ENCODE results near the gene SEC61B.

DNA sequence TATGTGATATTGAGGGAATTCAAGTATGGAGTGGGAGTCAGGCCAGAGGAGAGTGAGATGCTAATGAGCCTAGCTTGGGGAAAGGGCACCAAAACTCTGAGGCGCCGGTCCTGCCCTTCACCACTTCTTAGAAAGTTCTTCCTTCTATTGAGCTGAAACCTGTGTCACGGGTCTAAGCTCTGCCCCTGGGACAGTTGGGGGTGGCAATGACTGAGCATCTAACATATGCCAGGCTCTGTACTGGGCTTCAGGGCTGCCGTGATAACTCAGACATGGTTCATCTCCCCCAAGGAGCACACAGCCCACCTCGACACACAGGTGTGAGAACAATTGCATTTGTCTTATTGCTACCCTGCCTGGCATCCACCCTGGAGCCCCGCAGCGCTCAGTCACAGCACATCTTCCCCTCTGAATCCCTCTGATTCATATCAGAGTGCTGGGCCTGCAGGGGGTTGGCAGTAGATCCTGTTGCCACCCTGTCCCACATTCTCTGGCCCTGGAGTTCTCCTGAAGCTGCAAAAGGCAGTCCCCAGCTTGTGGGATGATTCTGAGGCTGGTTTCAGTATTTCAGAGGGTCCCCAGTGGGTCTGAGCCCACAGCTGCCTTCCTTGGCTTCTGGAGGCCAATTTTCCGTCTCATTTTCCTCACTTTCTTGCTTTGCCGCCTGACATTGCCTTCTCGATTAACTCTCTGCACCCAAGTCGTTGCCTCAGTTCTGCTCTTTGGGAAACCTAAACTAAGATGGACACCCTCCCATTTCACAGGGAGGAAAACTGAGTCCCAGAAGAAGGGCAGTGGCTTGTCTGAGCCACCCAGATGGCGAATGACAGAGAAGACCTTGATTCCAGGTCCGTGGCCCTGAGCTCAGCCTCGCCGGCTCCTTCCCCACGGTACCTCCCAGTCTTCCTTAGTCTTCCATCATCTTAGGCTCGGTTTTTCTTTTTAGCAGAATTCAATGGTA, 42.9 kb upstream of the SEC61B start:
- TF ChIP-seq, protein P1, sequence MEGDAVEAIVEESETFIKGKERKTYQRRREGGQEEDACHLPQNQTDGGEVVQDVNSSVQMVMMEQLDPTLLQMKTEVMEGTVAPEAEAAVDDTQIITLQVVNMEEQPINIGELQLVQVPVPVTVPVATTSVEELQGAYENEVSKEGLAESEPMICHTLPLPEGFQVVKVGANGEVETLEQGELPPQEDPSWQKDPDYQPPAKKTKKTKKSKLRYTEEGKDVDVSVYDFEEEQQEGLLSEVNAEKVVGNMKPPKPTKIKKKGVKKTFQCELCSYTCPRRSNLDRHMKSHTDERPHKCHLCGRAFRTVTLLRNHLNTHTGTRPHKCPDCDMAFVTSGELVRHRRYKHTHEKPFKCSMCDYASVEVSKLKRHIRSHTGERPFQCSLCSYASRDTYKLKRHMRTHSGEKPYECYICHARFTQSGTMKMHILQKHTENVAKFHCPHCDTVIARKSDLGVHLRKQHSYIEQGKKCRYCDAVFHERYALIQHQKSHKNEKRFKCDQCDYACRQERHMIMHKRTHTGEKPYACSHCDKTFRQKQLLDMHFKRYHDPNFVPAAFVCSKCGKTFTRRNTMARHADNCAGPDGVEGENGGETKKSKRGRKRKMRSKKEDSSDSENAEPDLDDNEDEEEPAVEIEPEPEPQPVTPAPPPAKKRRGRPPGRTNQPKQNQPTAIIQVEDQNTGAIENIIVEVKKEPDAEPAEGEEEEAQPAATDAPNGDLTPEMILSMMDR (IDR thresholded peaks at IDR 0.05), result no peak
- no peak for TF ChIP-seq POLR2A (IDR thresholded peaks at IDR 0.05)

All from body of pancreas (tissue), 4 donors.